Astrocyte of the cerebellum (primary cell): Measurements from ENCODE around the gene JPH3.

Experiments used
- DNase-seq: peaks from one replicate; pipeline ENCODE4 v3.0.0-alpha.2; 2011; ENCODE audit warnings: low read depth
- H3K4me3 ChIP-seq: 2 replicates; pipeline ENCODE4 v1.5.1; 2011; ENCODE audit warnings: mild to moderate bottlenecking, low read depth, low read length, moderate library complexity
- CTCF ChIP-seq: IDR thresholded peaks from 2 replicates; pipeline ENCODE4 v1.5.1; 2012; ENCODE audit warnings: low read length, low read depth, moderate library complexity, mild to moderate bottlenecking; ENCODE audit errors: missing control alignments
- in situ Hi-C: cut with HindIII; loops from 2 replicates; pipeline ENCODE4 v1.10.0; 2017; ENCODE audit warnings: low sequenced_read_pairs

The JPH3 gene

GRCh38 chr16:87616556-87616955, 14.2 kb downstream of the JPH3 start:
- in situ Hi-C loops, result no loop called here
- no peak for TF ChIP-seq CTCF
- no peak overlapping the region for H3K4me3 ChIP-seq
- DNase-seq, result no peak

- in situ Hi-C loops, result no loop called here
Observed at GRCh38 chr16:87618216-87618615, 15.9 kb downstream of the JPH3 start.

GRCh38 chr16:87619360-87620200, 17.3 kb downstream of the JPH3 start:
- no peak overlapping the region for H3K4me3 ChIP-seq
- no peak for DNase-seq
- TF ChIP-seq CTCF, result no peak
- in situ Hi-C loops, result no loop called here

More at GRCh38 chr16:87618216-87618615, 15.9 kb downstream of the JPH3 start:
- no peak overlapping the region for H3K4me3 ChIP-seq
- DNase-seq, result no peak
- TF ChIP-seq CTCF, result no peak

GRCh38 chr16:87620201-87620495, 17.8 kb downstream of the JPH3 start:
- DNase-seq, result no peak
- in situ Hi-C loops, result no loop called here
- H3K4me3 ChIP-seq, result no peak overlapping the region
- no peak for TF ChIP-seq CTCF

GRCh38 chr16:87621550-87621829, 19.2 kb downstream of the JPH3 start:
- in situ Hi-C loops, result no loop called here
- H3K4me3 ChIP-seq, result no peak overlapping the region
- TF ChIP-seq CTCF, result no peak
- no peak for DNase-seq

GRCh38 chr16:87621976-87622713, 19.8 kb downstream of the JPH3 start:
- no peak for TF ChIP-seq CTCF
- DNase-seq, result no peak
- H3K4me3 ChIP-seq, result no peak overlapping the region
- in situ Hi-C loops, result no loop called here
